Thyroid gland (tissue), 4 donors: ENCODE data around the gene MAP2K2.

Source experiments
- POLR2A ChIP-seq, 2 donors: fragments of 450-650 bp; IDR thresholded peaks; one replicate each; pipeline ENCODE4 v1.6.1; 2017; ENCODE audit warnings: antibody characterized with exemption in 2 of 2, mild to moderate bottlenecking in 2 of 2, moderate library complexity in 1 of 2
- TF ChIP-seq, protein P1 (sequence below), 6 experiments: fragments of 200-600 bp in 3 of 6; fragments of 450-650 bp in 3 of 6; sonication (generic) in 3 of 6; IDR thresholded peaks; one replicate each; pipeline ENCODE4 v1.5.1; 2016 to 2019; ENCODE audit warnings: antibody characterized with exemption in 6 of 6, mild to moderate bottlenecking in 2 of 6, inconsistent platforms in 1 of 6, moderate library complexity in 1 of 6

DNA sequence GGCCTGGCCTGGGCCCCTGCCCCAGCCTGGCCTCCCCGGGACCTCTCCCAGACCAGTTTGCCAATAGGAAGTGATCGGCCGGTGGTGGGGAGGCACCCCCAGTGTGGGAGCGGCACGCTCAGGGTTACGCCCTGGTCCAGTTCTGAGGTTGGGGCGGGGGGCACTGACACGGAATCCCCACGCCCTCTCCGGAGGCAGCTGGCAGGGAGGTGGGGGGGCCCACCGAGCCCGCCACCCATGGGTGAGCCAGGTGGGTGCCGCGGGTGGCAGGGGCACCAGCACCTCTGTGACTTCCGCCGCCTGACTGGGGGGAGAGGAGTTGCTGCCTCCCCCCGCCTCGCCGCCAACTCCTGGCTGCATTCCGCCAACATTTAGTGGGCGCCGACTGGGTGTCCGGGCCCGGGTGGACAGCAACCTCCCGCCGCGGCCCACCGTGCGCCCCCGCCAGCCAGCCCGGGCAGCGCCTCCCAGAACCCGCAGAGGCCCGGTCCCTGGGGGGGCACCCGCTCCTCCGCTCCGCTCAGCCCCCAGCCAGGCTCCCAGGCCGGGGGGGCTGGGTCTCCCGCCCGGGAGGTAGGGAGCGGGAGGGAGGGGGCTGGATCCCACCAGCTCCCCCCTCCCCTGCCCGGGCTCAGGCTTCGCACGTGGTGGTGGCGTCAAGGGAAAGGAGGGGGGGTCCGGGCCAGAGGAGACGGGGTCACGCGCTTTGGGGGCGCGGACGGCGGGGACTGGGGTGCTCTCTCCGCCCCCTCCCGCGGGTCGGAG is 59.2 kb downstream of the MAP2K2 start:
- TF ChIP-seq, protein P1, sequence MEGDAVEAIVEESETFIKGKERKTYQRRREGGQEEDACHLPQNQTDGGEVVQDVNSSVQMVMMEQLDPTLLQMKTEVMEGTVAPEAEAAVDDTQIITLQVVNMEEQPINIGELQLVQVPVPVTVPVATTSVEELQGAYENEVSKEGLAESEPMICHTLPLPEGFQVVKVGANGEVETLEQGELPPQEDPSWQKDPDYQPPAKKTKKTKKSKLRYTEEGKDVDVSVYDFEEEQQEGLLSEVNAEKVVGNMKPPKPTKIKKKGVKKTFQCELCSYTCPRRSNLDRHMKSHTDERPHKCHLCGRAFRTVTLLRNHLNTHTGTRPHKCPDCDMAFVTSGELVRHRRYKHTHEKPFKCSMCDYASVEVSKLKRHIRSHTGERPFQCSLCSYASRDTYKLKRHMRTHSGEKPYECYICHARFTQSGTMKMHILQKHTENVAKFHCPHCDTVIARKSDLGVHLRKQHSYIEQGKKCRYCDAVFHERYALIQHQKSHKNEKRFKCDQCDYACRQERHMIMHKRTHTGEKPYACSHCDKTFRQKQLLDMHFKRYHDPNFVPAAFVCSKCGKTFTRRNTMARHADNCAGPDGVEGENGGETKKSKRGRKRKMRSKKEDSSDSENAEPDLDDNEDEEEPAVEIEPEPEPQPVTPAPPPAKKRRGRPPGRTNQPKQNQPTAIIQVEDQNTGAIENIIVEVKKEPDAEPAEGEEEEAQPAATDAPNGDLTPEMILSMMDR (IDR thresholded peaks at IDR 0.05) = no peak
- no peak for TF ChIP-seq POLR2A (IDR thresholded peaks at IDR 0.05)
